GM21619 (cell line): ENCODE results near the gene DHRS7.

Experiments
- ATAC-seq: cut with Tn5 transposase; IDR thresholded peaks from one replicate; pipeline ENCODE4 v1.9.1; 2021; ENCODE audit not compliant: unreplicated experiment

DHRS7 gene

GRCh38 chr14:60164712-60165546 lies at the start of gene DHRS7:
Gene DHRS7, minus strand, starts transcription at chr14:60165398. Its CDS starts 89 bp downstream, at chr14:60165309.
- ATAC-seq, result peak; percentile 85

DNA sequence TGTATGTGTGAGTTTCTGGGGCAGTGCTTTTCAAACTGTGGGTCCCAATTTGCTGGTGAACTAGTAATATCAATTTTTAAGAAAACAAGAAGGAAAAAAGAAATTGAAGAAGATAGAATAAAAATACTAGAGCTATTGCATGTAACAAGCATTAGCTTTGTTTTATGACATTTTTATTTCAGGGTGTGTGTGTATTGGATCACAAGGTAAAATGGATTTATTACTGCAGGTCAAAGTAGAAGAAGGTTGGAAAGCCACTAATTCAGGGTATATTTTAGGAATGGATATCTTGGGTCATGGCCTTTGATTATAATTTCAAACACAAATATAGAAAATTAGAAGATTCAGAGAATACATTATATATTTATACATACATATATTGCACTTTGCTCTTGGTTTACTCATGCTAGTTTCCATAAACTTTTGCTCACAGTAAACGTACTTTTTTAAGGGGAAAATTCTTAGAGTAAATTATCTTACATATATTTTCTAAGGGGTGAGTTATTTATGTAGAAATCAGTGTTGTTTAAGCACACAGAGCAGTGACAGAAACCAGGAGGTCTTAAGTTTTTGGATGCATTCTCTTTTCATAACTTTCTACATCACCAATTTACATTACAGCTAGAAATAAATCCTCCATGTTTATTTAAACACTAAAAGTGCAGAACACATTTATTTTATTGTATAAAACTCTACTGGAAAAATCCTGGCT lies 49.4 kb upstream of the DHRS7 start:
- no peak for ATAC-seq

- no peak for ATAC-seq
Measured at GRCh38 chr14:60214003-60214402, 48.8 kb upstream of the DHRS7 start.

- ATAC-seq, result peak; percentile 92
Measured at GRCh38 chr14:60212503-60213371, 47.5 kb upstream of the DHRS7 start.

GRCh38 chr14:60211153-60211552 lies 46.0 kb upstream of the DHRS7 start:
- no peak for ATAC-seq

GRCh38 chr14:60210703-60211102 lies 45.5 kb upstream of the DHRS7 start:
- ATAC-seq, result no peak

DNA sequence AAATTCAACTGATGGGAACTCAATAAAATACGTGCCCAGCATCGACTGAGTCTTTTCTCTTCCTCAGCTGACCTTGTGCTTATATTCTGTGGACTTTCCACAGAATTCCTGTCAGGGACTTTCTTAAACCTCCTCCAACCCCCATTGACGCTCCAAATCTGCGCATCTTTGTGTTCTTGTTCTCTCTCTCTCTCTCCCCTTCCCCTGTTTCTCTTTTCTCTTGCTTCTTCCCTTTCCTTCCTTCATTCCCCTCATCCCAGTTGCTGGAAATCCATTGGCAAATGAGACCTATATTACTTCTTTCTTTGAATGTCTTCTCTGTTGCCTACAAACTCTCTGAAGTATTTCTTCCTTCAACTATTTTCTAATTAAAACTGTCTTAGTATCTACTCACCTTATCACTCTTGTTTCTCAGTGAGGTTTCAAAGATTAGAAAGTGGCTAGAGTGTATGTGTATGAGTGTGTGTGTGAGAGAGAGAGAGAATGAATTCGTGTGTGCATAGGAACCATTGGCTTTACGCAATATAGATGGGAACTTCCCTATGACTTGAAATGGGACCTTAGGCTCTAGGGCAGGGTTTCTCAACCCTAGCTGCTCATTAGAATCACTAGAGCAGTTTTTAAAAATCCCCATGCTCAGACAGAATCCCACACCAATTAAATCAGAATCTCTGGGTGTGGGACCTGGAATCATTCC lies 41.8 kb upstream of the DHRS7 start:
- peak; percentile 37 for ATAC-seq

DNA sequence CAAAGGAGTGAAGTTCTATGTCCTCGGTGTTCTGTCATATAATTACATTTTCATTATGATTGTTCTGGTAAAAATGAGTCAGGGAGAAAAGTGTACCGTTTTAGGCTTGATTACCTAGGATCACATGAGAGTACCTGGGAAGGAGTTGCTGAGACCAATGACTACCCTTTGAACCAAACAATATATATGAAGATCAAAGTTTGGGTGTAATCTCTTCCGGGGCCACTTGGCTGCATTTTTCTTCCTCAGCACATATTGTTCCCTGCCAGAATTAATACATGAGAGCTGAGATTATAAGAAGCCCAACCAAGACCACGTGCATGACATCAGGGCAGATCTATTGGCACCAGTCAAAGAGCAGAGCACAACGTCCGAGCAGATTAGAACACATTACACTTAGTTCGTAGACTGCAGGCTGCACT lies 41.1 kb upstream of the DHRS7 start:
- ATAC-seq, result no peak

DNA sequence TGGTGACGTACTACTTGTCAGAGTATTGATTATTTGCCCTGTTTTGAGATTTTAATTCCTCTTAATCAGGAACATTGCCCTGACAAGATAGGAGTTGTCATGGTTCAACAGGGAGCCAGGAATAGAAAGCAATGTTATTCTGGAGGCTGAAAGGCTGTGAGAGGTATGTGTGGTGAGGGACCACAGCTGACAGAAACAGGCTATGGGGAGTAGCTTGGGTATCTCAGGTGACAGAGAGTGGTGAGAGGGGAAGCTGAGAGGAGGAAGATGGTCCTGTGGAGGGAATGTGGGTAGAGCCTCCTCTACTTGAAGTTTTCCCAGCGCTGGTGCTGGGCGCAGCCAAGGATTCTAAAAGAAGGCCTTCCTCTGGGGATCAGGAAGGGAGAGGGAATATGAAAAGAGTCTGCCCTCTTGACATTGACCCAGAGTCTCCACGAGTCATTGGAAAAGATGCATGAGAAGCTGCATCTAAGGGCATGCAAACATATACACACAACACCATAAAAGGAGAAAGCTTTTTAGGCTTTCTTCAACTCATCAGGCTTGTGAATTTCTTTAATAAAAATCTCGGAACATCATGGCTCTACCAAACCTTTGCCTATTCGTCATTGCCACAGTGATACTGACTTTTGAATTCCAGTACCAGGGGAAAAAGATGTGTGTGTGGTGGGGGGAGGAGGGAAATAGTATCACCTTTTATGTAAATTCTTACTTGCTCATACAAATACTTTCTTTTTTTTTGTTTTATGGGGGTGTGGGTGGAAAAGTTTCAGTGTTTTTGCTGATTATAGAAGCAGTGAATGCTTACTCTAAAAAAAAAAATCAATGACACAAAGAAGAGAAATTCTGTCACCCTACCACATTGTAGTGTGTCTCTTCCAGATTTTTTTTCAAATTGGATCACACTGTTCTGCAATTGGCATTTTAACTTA lies 39.9 kb upstream of the DHRS7 start:
- ATAC-seq, result peak; percentile 44

DNA sequence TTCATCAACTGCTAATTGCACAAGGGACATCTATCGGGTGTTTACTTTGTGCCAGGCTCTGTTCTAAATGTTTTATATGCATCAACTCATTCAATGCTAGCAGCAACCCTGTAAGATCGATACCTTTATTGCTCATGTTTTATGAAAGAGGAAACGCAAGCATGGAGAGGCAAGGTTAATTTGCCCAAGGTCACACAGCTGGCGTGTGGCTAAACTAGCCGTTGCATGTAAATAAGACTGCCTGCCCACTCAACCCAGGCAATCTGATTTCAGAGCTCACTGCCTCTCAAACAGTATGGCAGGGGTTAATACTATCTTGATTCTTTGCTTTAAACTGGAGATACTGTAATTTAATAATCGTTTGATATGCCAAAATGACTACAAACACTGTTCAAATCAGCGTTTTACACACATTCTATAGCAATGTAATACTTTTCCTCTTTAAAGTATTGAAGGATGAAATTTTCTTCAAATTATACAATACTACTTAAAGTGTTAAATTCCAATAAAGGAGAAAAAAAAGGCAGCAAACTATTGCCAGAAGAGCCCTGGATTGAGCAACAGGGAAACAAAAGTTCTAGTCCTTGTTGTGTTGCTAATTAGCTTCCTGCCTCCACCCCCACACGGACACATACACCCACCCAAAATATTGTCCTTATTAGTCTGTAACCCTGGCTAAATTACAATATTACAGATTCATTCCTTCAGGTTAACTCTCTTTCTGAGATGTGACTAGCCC lies 39.1 kb upstream of the DHRS7 start:
- ATAC-seq, result peak; percentile 72

GRCh38 chr14:60199321-60199720 lies 34.1 kb upstream of the DHRS7 start:
- no peak for ATAC-seq

DNA sequence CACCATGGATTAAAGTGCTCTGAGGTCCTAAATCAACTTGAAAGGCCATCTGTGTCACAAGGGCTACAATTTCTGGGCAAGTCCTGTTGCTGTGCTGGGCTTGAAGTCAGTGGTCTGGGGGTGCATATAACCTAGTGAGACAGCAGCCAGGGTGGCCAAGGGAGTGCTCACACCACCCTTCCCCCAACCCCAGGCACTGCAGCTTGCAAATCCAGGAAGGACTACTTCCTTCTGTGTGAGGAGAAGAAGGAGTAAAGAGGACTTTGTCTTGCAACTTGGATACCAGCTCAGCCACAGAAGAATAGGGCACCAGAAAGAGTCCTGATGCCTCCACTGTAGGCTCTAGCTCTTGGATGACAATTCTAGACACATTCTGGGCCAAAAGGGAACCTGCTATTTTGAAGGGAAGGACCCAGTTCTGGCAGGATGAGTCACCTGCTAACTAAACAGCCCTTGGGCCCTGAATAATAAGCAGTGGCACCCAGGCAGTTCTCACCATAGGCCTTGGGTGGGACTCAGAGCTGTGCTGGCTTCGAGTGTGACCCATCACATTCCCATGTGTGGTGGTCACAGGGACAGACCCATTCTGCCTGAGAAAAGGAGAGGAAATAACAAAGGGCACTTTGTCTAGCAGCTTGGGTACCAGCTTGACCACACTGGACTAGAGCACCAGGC lies 32.6 kb upstream of the DHRS7 start:
- no peak for ATAC-seq

DNA sequence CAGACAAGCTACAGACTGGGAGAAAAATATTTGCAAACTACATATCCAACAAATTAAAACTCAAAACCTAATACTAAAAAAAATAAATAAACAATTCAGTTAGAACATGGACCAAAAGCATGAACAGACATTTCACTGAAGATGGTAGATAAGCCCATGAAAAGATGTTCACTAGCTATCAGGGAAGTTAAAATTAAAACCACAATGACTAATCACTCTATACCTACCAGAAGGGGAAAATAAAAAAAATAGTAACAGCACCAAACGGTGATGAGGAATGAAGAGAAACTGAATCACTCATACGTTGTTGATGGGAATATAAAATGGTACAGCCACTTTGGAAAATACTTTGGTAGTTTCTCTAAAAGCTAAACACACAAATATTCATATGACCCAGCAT lies 31.1 kb upstream of the DHRS7 start:
- ATAC-seq, result no peak

GRCh38 chr14:60195179-60195810 lies 30.1 kb upstream of the DHRS7 start:
- peak; percentile 69 for ATAC-seq

GRCh38 chr14:60189923-60190840 lies 25.0 kb upstream of the DHRS7 start:
- peak; percentile 49 for ATAC-seq

- ATAC-seq, result no peak
Measured at GRCh38 chr14:60188696-60189095, 23.5 kb upstream of the DHRS7 start.

DNA sequence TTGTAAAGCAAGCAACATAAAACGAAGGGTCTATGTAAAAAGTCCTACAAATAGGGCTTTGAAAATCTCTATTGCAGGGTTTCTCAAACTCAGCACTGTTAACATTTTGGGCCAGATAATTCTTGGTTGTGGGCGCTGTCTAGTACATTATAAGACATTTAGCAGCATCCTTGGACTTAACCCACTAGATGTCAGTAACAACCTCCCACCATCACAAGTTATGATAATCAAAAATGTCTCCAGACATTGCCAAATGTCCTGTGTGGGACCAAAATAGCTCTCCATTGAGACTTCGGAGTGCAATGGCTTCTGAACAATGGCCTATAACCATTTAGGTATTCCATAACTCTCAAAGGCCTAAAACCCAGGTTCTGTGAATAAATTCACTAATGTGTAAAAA lies 22.9 kb upstream of the DHRS7 start:
- no peak for ATAC-seq
